Panc1 (cell line): Measurements from ENCODE around the gene CKS1B. TPM values are rescaled to one million over a fixed set of nuclear protein-coding genes. Genes with fewer than 3 reads are reported as not detected.
A peak's percentile ranks its signal among the peaks of the same experiment; 100 is the strongest.
"Not testable (repeated sequence)": the region's sequence is repeated elsewhere in the genome, so short reads cannot be mapped to it uniquely, and the experiment has no call there.

Source experiments
- ATAC-seq: fragments of 200-7000 bp; cut with Tn5 transposase; 2 replicates; pipeline ENCODE4 v1.9.1; 2020; ENCODE audit warnings: mild to moderate bottlenecking, moderate library complexity
- BruUV-seq: library from RNA; stranded (reverse); fragments of 400-500 nt; replicated peaks from 2 replicates; lab custom pipeline; 2021; lab: Mats Ljungman, UMichigan
- CTCF ChIA-PET: fragments of 300-600 bp; sonication (Branson Sonifier 250); formaldehyde crosslinking; loops from one replicate; lab custom pipeline; 2022; ENCODE audit warnings: antibody characterized with exemption; lab: Charles Lee
- POLR2A ChIA-PET: fragments of 300-600 bp; sonication (Branson Sonifier 250); formaldehyde crosslinking; loops from one replicate; lab custom pipeline; 2022; ENCODE audit warnings: antibody characterized with exemption; lab: Charles Lee
- DNase-seq: peaks from one replicate; pipeline ENCODE4 v3.0.0-alpha.2; 2010; ENCODE audit warnings: low read depth, low spot score
- H3K27ac ChIP-seq: 2 replicates; pipeline ENCODE4 v1.5.1; 2011; ENCODE audit warnings: mild to moderate bottlenecking, low read length, inconsistent platforms
- H3K27me3 ChIP-seq: fragments of 200-500 bp; sonication (Bioruptor generic); 2 replicates; pipeline ENCODE4 v1.6.0; 2014; ENCODE audit warnings: low read length, inconsistent platforms; ENCODE audit not compliant: control insufficient read depth, insufficient read depth
- H3K36me3 ChIP-seq: fragments of 200-500 bp; sonication (Bioruptor generic); 2 replicates; pipeline ENCODE4 v1.5.1; 2014; ENCODE audit warnings: inconsistent platforms, mild to moderate bottlenecking, low read length, moderate library complexity; ENCODE audit not compliant: control insufficient read depth, insufficient read depth
- H3K4me1 ChIP-seq: 2 replicates; pipeline ENCODE4 v1.5.1; 2011; ENCODE audit warnings: inconsistent platforms, mild to moderate bottlenecking, low read length, moderate library complexity; ENCODE audit not compliant: control insufficient read depth, insufficient read depth
- H3K4me3 ChIP-seq, 2 experiments: 2 replicates each; pipeline ENCODE4 v1.5.1; 2011 to 2012; ENCODE audit warnings: low read depth in 2 of 2, low read length in 2 of 2, mild to moderate bottlenecking in 2 of 2, inconsistent platforms in 1 of 2, moderate library complexity in 1 of 2
- H3K9me3 ChIP-seq: fragments of 200-500 bp; sonication (Bioruptor generic); 2 replicates; pipeline ENCODE4 v1.5.1; 2014; ENCODE audit warnings: low read depth, mild to moderate bottlenecking, inconsistent platforms, low read length, moderate library complexity; ENCODE audit not compliant: control insufficient read depth, insufficient read depth
- CTCF ChIP-seq: fragments of 450-650 bp; IDR thresholded peaks from 2 replicates; pipeline ENCODE4 v1.5.1; 2017; ENCODE audit warnings: mild to moderate bottlenecking
- POLR2AphosphoS5 ChIP-seq: IDR thresholded peaks from 2 replicates; pipeline ENCODE4 v1.6.1; 2012; ENCODE audit warnings: mild to moderate bottlenecking, low read depth, low read length, moderate library complexity
- SIN3A ChIP-seq: IDR thresholded peaks from 2 replicates; pipeline ENCODE4 v1.6.1; 2012; ENCODE audit warnings: low read depth, mild to moderate bottlenecking, low read length, moderate library complexity, borderline replicate concordance; ENCODE audit not compliant: insufficient read depth
- TCF7L2 ChIP-seq: IDR thresholded peaks from 2 replicates; pipeline ENCODE4 v1.6.1; 2011; ENCODE audit warnings: mild to moderate bottlenecking, low read depth, low read length, inconsistent platforms
- in situ Hi-C: cut with HindIII; loops from 2 replicates; pipeline ENCODE4 v1.10.0; 2016; ENCODE audit warnings: low sequenced_read_pairs, low pct_unique_long_range_greater_than_20kb
- intact Hi-C: fragments of 100-400 bp; cut with micrococcal nuclease; formaldehyde crosslinking; loops from one replicate; pipeline ENCODE4 v1.10.0; 2022; ENCODE audit not compliant: unreplicated experiment
- total RNA-seq: library from RNA; stranded (reverse); gene quantifications from one replicate; pipeline ENCODE4 v1.2.1, GENCODE V29; 2021; ENCODE audit not compliant: unreplicated experiment
- TF ChIP-seq, protein P1 (sequence below), 2 experiments: IDR thresholded peaks; 2 replicates each; pipeline ENCODE4 v1.6.1; 2011 to 2012; ENCODE audit warnings: low read depth in 2 of 2, control low read depth in 1 of 2, low read length in 1 of 2, mild to moderate bottlenecking in 1 of 2, moderate library complexity in 1 of 2; ENCODE audit not compliant: insufficient read depth in 1 of 2

Gene CKS1B
- total RNA-seq, 1 experiment from 2014 or later = 212 TPM

- DNase-seq (peak; percentile 98), ATAC-seq (peak; percentile 54)
- peak; percentile 94 for TF ChIP-seq TCF7L2
- TF ChIP-seq POLR2AphosphoS5 = peak; percentile 87
- TF ChIP-seq CTCF = no peak
- in situ Hi-C loops (no loop called here), intact Hi-C loops (no loop called here)
- CTCF ChIA-PET = interaction anchor here (1.0 kb wide), 1 partner anchor 42 kb away, joined by 3 read pairs; no protein-coding TSS in a partner anchor
- POLR2A ChIA-PET = interaction anchor here (0.5 to 1.1 kb wide), 3 partner anchors 21 to 703 kb away, joined by 3 to 4 read pairs (median 3); no protein-coding TSS in a partner anchor
- Histone ChIP-seq H3K27ac (peak overlapping the region; percentile 98), H3K4me3 (peak overlapping the region; percentile 77 to 88), H3K9me3 (no peaks in the 10 kb centered on the region), H3K4me1 (peaks cover 44% of the 10 kb centered on the region), H3K27me3 (no peaks in the 10 kb centered on the region), H3K36me3 (peaks cover 11% of the 10 kb centered on the region)
- BruUV-seq = no TSS peak
Measured at GRCh38 chr1:154974808-154975408, 427 bp downstream of the CKS1B start.

GRCh38 chr1:154975409-154976059, 1.1 kb downstream of the CKS1B start:
- intact Hi-C loops = no loop called here
- CTCF ChIA-PET = interaction anchor here (1.0 kb wide), 1 partner anchor 42 kb away, joined by 3 read pairs; no protein-coding TSS in a partner anchor

GRCh38 chr1:154977762-154978161, 3.3 kb downstream of the CKS1B start:
- DNase-seq, in situ Hi-C loops, ATAC-seq, H3K27me3 ChIP-seq, POLR2A ChIA-PET, intact Hi-C loops, H3K4me3 ChIP-seq, H3K9me3 ChIP-seq, CTCF ChIA-PET, BruUV-seq: not testable (repeated sequence)
- Histone ChIP-seq H3K27ac (peak overlapping the region; percentile 98), H3K4me1 (peaks cover 32% of the 10 kb centered on the region), H3K36me3 (peaks cover 13% of the 10 kb centered on the region)

More at GRCh38 chr1:154975409-154976059, 1.1 kb downstream of the CKS1B start:
- POLR2A ChIA-PET = interaction anchor here (0.7 kb wide), 1 partner anchor 21 kb away, joined by 3 read pairs; no protein-coding TSS in a partner anchor
- ATAC-seq = no peak
- H3K27ac ChIP-seq = peak overlapping the region; percentile 98
- TF ChIP-seq POLR2AphosphoS5 (no peak), CTCF (no peak), TCF7L2 (no peak), SIN3A (no peak)
- TF ChIP-seq, protein P1, sequence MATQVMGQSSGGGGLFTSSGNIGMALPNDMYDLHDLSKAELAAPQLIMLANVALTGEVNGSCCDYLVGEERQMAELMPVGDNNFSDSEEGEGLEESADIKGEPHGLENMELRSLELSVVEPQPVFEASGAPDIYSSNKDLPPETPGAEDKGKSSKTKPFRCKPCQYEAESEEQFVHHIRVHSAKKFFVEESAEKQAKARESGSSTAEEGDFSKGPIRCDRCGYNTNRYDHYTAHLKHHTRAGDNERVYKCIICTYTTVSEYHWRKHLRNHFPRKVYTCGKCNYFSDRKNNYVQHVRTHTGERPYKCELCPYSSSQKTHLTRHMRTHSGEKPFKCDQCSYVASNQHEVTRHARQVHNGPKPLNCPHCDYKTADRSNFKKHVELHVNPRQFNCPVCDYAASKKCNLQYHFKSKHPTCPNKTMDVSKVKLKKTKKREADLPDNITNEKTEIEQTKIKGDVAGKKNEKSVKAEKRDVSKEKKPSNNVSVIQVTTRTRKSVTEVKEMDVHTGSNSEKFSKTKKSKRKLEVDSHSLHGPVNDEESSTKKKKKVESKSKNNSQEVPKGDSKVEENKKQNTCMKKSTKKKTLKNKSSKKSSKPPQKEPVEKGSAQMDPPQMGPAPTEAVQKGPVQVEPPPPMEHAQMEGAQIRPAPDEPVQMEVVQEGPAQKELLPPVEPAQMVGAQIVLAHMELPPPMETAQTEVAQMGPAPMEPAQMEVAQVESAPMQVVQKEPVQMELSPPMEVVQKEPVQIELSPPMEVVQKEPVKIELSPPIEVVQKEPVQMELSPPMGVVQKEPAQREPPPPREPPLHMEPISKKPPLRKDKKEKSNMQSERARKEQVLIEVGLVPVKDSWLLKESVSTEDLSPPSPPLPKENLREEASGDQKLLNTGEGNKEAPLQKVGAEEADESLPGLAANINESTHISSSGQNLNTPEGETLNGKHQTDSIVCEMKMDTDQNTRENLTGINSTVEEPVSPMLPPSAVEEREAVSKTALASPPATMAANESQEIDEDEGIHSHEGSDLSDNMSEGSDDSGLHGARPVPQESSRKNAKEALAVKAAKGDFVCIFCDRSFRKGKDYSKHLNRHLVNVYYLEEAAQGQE (IDR thresholded peaks at IDR 0.05; ENCODE audit: insufficient read depth in 1 of 2, low read depth in 2 of 2, low read length in 1 of 2) = no peak
- H3K4me3 ChIP-seq = peak overlapping the region; percentile 77 to 88
- H3K27me3 ChIP-seq = no peaks in the 10 kb centered on the region
- BruUV-seq = TSS peak; percentile 87
- in situ Hi-C loops = no loop called here
- H3K9me3 ChIP-seq = no peaks in the 10 kb centered on the region
- peaks cover 44% of the 10 kb centered on the region for H3K4me1 ChIP-seq
- no peak for DNase-seq
- peaks cover 11% of the 10 kb centered on the region for H3K36me3 ChIP-seq
